Measurements from ENCODE around the gene PPFIA1. TPM values are rescaled to one million over a fixed set of nuclear protein-coding genes. Genes with fewer than 3 reads are reported as not detected.
"Not testable (repeated sequence)": the region's sequence is repeated elsewhere in the genome, so short reads cannot be mapped to it uniquely, and the experiment has no call there.

Gene PPFIA1
- total RNA-seq, 1 experiment from 2014 or later: 24.3 TPM

- DNase-seq (ENCODE audit: low read depth): no peak
These were observed 117.1 kb downstream of the PPFIA1 start for GRCh38 chr11:70387564-70387963.

GRCh38 chr11:70389201-70389600 lies 118.7 kb downstream of the PPFIA1 start:
- DNase-seq (ENCODE audit: low read depth): no peak

- DNase-seq (ENCODE audit: low read depth): not testable (repeated sequence)
These were observed 120.4 kb downstream of the PPFIA1 start for GRCh38 chr11:70390882-70391281.

GRCh38 chr11:70394211-70394950 lies 123.9 kb downstream of the PPFIA1 start:
- no peak for DNase-seq (ENCODE audit: low read depth)

- DNase-seq (ENCODE audit: low read depth): peak; percentile 27
These were observed 127.0 kb downstream of the PPFIA1 start for GRCh38 chr11:70397336-70397982.

- peak; percentile 85 for DNase-seq (ENCODE audit: low read depth)
These were observed 127.7 kb downstream of the PPFIA1 start, which contains the start of gene CTTN for GRCh38 chr11:70397983-70398833. Gene CTTN (plus strand): TSS chr11:70398529. CDS start chr11:70407298, 8,769 bp downstream.

GRCh38 chr11:70398834-70399680 lies 128.6 kb downstream of the PPFIA1 start:
- DNase-seq (ENCODE audit: low read depth): no peak

GRCh38 chr11:70399681-70400112 lies 129.2 kb downstream of the PPFIA1 start:
- DNase-seq (ENCODE audit: low read depth): peak; percentile 96

- DNase-seq (ENCODE audit: low read depth): no peak
These were observed 130.2 kb downstream of the PPFIA1 start for GRCh38 chr11:70400643-70401042.

- DNase-seq (ENCODE audit: low read depth): no peak
These were observed 131.5 kb downstream of the PPFIA1 start for GRCh38 chr11:70402016-70402415.

GRCh38 chr11:70402685-70403084 lies 132.2 kb downstream of the PPFIA1 start:
- DNase-seq (ENCODE audit: low read depth): no peak

- no peak for DNase-seq (ENCODE audit: low read depth)
These were observed 133.8 kb downstream of the PPFIA1 start for GRCh38 chr11:70404244-70404643.

- DNase-seq (ENCODE audit: low read depth): no peak
These were observed 135.3 kb downstream of the PPFIA1 start for GRCh38 chr11:70405679-70406395.

GRCh38 chr11:70407121-70407520 lies 136.6 kb downstream of the PPFIA1 start:
- no peak for DNase-seq (ENCODE audit: low read depth)

GRCh38 chr11:70407814-70408213 lies 137.3 kb downstream of the PPFIA1 start:
- no peak for DNase-seq (ENCODE audit: low read depth)

- not testable (repeated sequence) for DNase-seq (ENCODE audit: low read depth)
These were observed 137.8 kb downstream of the PPFIA1 start for GRCh38 chr11:70408326-70408725.

- DNase-seq (ENCODE audit: low read depth): no peak
These were observed 138.9 kb downstream of the PPFIA1 start for GRCh38 chr11:70409437-70409836.

GRCh38 chr11:70409871-70410270 lies 139.4 kb downstream of the PPFIA1 start:
- no peak for DNase-seq (ENCODE audit: low read depth)

GRCh38 chr11:70410276-70411205 lies 140.1 kb downstream of the PPFIA1 start:
- DNase-seq (ENCODE audit: low read depth): no peak
